Trophoblast cell (in vitro differentiated cells and primary cell): ENCODE measurements around the gene RAB40A.

ENCODE experiments used
- DNase-seq, 2 donors: peaks; one replicate each; pipeline ENCODE4 v3.0.0-alpha.2; 2016
- H2AFZ ChIP-seq: 2 replicates; pipeline ENCODE4 v1.6.1; 2013; ENCODE audit warnings: low read length, moderate library complexity, mild to moderate bottlenecking; ENCODE audit not compliant: insufficient read depth, poor library complexity
- H2AK5ac ChIP-seq: 2 replicates; pipeline ENCODE4 v1.6.1; 2013; ENCODE audit warnings: mild to moderate bottlenecking, low read length
- H2BK120ac ChIP-seq: 2 replicates; pipeline ENCODE4 v1.6.1; 2013; ENCODE audit warnings: low read length, mild to moderate bottlenecking, moderate library complexity; ENCODE audit not compliant: insufficient read depth, poor library complexity
- H2BK12ac ChIP-seq: 2 replicates; pipeline ENCODE4 v1.6.1; 2013; ENCODE audit warnings: mild to moderate bottlenecking, low read length, moderate library complexity
- H2BK5ac ChIP-seq: 2 replicates; pipeline ENCODE4 v1.6.1; 2013; ENCODE audit warnings: low read length, low read depth, moderate library complexity, mild to moderate bottlenecking; ENCODE audit not compliant: poor library complexity
- H3K14ac ChIP-seq: 2 replicates; pipeline ENCODE4 v1.6.1; 2013; ENCODE audit warnings: mild to moderate bottlenecking, low read length
- H3K18ac ChIP-seq: 2 replicates; pipeline ENCODE4 v1.6.1; 2013; ENCODE audit warnings: mild to moderate bottlenecking, low read length
- H3K23ac ChIP-seq: 2 replicates; pipeline ENCODE4 v1.6.1; 2013; ENCODE audit warnings: low read length
- H3K27ac ChIP-seq: 2 replicates; pipeline ENCODE4 v1.5.1; 2013; ENCODE audit warnings: low read depth, mild to moderate bottlenecking, inconsistent platforms, low read length, moderate library complexity
- H3K27me3 ChIP-seq: 2 replicates; pipeline ENCODE4 v1.6.1; 2013; ENCODE audit warnings: inconsistent platforms, mild to moderate bottlenecking, low read length, moderate library complexity; ENCODE audit not compliant: insufficient read depth
- H3K36me3 ChIP-seq, 2 experiments: 1 replicate in 1 of 2; 2 replicates in 1 of 2; pipeline ENCODE4 v1.6.1; 2013; ENCODE audit warnings: low read length in 2 of 2, mild to moderate bottlenecking in 2 of 2, moderate library complexity in 1 of 2; ENCODE audit not compliant: insufficient read depth in 2 of 2, control insufficient read depth in 1 of 2
- H3K4ac ChIP-seq: 2 replicates; pipeline ENCODE4 v1.6.1; 2013; ENCODE audit warnings: low read depth, mild to moderate bottlenecking, low read length, moderate library complexity
- H3K4me1 ChIP-seq, 2 experiments: 1 replicate in 1 of 2; 2 replicates in 1 of 2; pipeline ENCODE4 v1.6.1; 2013; ENCODE audit warnings: low read length in 2 of 2, mild to moderate bottlenecking in 2 of 2, moderate library complexity in 1 of 2; ENCODE audit not compliant: insufficient read depth in 2 of 2, control insufficient read depth in 1 of 2
- H3K4me2 ChIP-seq: 2 replicates; pipeline ENCODE4 v1.6.1; 2013; ENCODE audit warnings: inconsistent platforms, mild to moderate bottlenecking, low read length, moderate library complexity
- H3K4me3 ChIP-seq: 2 replicates; pipeline ENCODE4 v1.5.1; 2013; ENCODE audit warnings: mild to moderate bottlenecking, low read depth, low read length, inconsistent platforms
- H3K79me1 ChIP-seq: one replicate; pipeline ENCODE4 v1.6.1; 2013; ENCODE audit warnings: low read length
- H3K79me2 ChIP-seq: 2 replicates; pipeline ENCODE4 v1.6.1; 2013; ENCODE audit warnings: low read length, mild to moderate bottlenecking; ENCODE audit not compliant: control insufficient read depth, insufficient read depth, poor library complexity
- H3K9ac ChIP-seq: 2 replicates; pipeline ENCODE4 v1.6.1; 2013; ENCODE audit warnings: mild to moderate bottlenecking, low read length
- H3K9me3 ChIP-seq: 2 replicates; pipeline ENCODE4 v1.6.1; 2013; ENCODE audit warnings: low read depth, mild to moderate bottlenecking, control low read depth, inconsistent platforms, low read length; ENCODE audit not compliant: insufficient read depth
- H4K12ac ChIP-seq: 2 replicates; pipeline ENCODE4 v1.6.1; 2013; ENCODE audit warnings: low read depth, mild to moderate bottlenecking, low read length, moderate library complexity
- H4K8ac ChIP-seq: 2 replicates; pipeline ENCODE4 v1.6.1; 2013; ENCODE audit warnings: low read depth, mild to moderate bottlenecking, low read length, moderate library complexity
- H4K91ac ChIP-seq: one replicate; pipeline ENCODE4 v1.6.1; 2013; ENCODE audit warnings: low read depth, mild to moderate bottlenecking, low read length, moderate library complexity
- WGBS: extraction: QIAGEN DNeasy Blood & Tissue Kit; methylation state at CpG from one replicate; pipeline ENCODE4 v1.1.7; 2013; ENCODE audit warnings: missing lambda C conversion rate; ENCODE audit not compliant: insufficient read length, insufficient coverage; ENCODE audit errors: extremely low coverage; 5-methylcytosine and 5-hydroxymethylcytosine counted together

Gene RAB40A

GRCh38 chrX:103538728-103539127, 19.4 kb upstream of the RAB40A start:
- Histone ChIP-seq H2BK120ac (no peak overlapping the region), H3K4me2 (no peak overlapping the region), H3K4me3 (no peak overlapping the region), H3K23ac (no peak overlapping the region), H2AFZ (no peak overlapping the region), H3K9ac (no peak overlapping the region), H3K79me2 (no peaks in the 10 kb centered on the region), H3K18ac (no peak overlapping the region), H2BK5ac (no peak overlapping the region), H4K91ac (no peak overlapping the region), H3K27ac (no peak overlapping the region), H3K4me1 (peaks cover 2 to 4% of the 10 kb centered on the region in 2 experiments), H3K79me1 (no peaks in the 10 kb centered on the region), H4K12ac (no peak overlapping the region), H3K27me3 (no peaks in the 10 kb centered on the region), H4K8ac (no peak overlapping the region), H3K4ac (no peak overlapping the region), H3K36me3 (no peaks in the 10 kb centered on the region), H3K9me3 (no peaks in the 10 kb centered on the region), H3K14ac (no peak overlapping the region), H2AK5ac (no peak overlapping the region), H2BK12ac (no peak overlapping the region)
- peak; percentile 84 to 94 for DNase-seq

GRCh38 chrX:103537871-103538387, 18.6 kb upstream of the RAB40A start:
- no peaks in the 10 kb centered on the region for H3K79me1 ChIP-seq
- no peak overlapping the region for H2AFZ ChIP-seq
- H3K4me2 ChIP-seq = no peak overlapping the region
- H4K91ac ChIP-seq = no peak overlapping the region
- no peak overlapping the region for H3K4ac ChIP-seq
- H2BK5ac ChIP-seq = no peak overlapping the region
- no peak overlapping the region for H3K23ac ChIP-seq
- H2AK5ac ChIP-seq = no peak overlapping the region
- no peak overlapping the region for H2BK120ac ChIP-seq
- H3K9ac ChIP-seq = no peak overlapping the region
- H3K27ac ChIP-seq = no peak overlapping the region
- DNase-seq = peak; percentile 54 to 88
- H3K14ac ChIP-seq = no peak overlapping the region
- no peaks in the 10 kb centered on the region for H3K79me2 ChIP-seq
- no CpG with 5 or more reads among the region's 3 CpGs for WGBS
- H3K27me3 ChIP-seq = no peaks in the 10 kb centered on the region
- H3K9me3 ChIP-seq = no peaks in the 10 kb centered on the region
- no peak overlapping the region for H3K4me3 ChIP-seq
- no peaks in the 10 kb centered on the region for H3K36me3 ChIP-seq
- no peak overlapping the region for H4K8ac ChIP-seq
- no peak overlapping the region for H4K12ac ChIP-seq
- no peak overlapping the region for H2BK12ac ChIP-seq
- peaks cover 2 to 4% of the 10 kb centered on the region in 2 experiments for H3K4me1 ChIP-seq
- no peak overlapping the region for H3K18ac ChIP-seq

GRCh38 chrX:103536732-103537131, 17.4 kb upstream of the RAB40A start:
- H2AFZ ChIP-seq = no peak overlapping the region
- no peak overlapping the region for H2BK120ac ChIP-seq
- no peak overlapping the region for H3K4me3 ChIP-seq
- no peak overlapping the region for H3K9ac ChIP-seq
- no peak overlapping the region for H2BK5ac ChIP-seq
- no peak overlapping the region for H4K91ac ChIP-seq
- DNase-seq = peak in 1 of 2 donors; percentile 48
- H2AK5ac ChIP-seq = no peak overlapping the region
- H3K18ac ChIP-seq = no peak overlapping the region
- no peak overlapping the region for H3K14ac ChIP-seq
- H2BK12ac ChIP-seq = no peak overlapping the region
- H3K79me2 ChIP-seq = no peaks in the 10 kb centered on the region
- H3K79me1 ChIP-seq = no peaks in the 10 kb centered on the region
- no peak overlapping the region for H4K8ac ChIP-seq
- H4K12ac ChIP-seq = no peak overlapping the region
- H3K4me2 ChIP-seq = no peak overlapping the region
- no peaks in the 10 kb centered on the region for H3K36me3 ChIP-seq
- H3K9me3 ChIP-seq = no peaks in the 10 kb centered on the region
- no peaks in the 10 kb centered on the region for H3K27me3 ChIP-seq
- H3K4me1 ChIP-seq = peaks cover 2 to 4% of the 10 kb centered on the region in 2 experiments
- H3K27ac ChIP-seq = no peak overlapping the region
- no peak overlapping the region for H3K23ac ChIP-seq
- no peak overlapping the region for H3K4ac ChIP-seq

- Histone ChIP-seq H3K79me2 (no peaks in the 10 kb centered on the region), H2BK5ac (no peak overlapping the region), H4K12ac (no peak overlapping the region), H3K4ac (no peak overlapping the region), H3K9ac (no peak overlapping the region), H3K18ac (no peak overlapping the region), H2AFZ (no peak overlapping the region), H2BK12ac (no peak overlapping the region), H3K4me2 (no peak overlapping the region), H3K4me1 (peaks cover 2 to 4% of the 10 kb centered on the region in 2 experiments), H4K8ac (no peak overlapping the region), H3K23ac (no peak overlapping the region), H4K91ac (no peak overlapping the region), H3K27ac (no peak overlapping the region), H3K36me3 (no peaks in the 10 kb centered on the region), H2BK120ac (no peak overlapping the region), H3K4me3 (no peak overlapping the region), H3K14ac (no peak overlapping the region), H2AK5ac (no peak overlapping the region), H3K27me3 (no peaks in the 10 kb centered on the region), H3K79me1 (no peaks in the 10 kb centered on the region), H3K9me3 (no peaks in the 10 kb centered on the region)
- DNase-seq = peak; percentile 14 to 73
Measured at GRCh38 chrX:103536071-103536470, 16.8 kb upstream of the RAB40A start.
